ENCODE measurements around the gene STIMATE.

The STIMATE gene

GRCh38 chr3:52897130-52898122, at the start of gene STIMATE:
Gene STIMATE, minus strand, starts transcription at chr3:52897548. Its CDS starts 98 bp downstream, at chr3:52897450.
- peak; percentile 81 for DNase-seq

- no peak for DNase-seq
Observed at GRCh38 chr3:52939600-52939999, 42.3 kb upstream of the STIMATE start.

GRCh38 chr3:52934630-52935530, 37.5 kb upstream of the STIMATE start:
- peak; percentile 38 to 43 for DNase-seq

- DNase-seq: no peak
Observed at GRCh38 chr3:52931889-52932288, 34.5 kb upstream of the STIMATE start.

GRCh38 chr3:52931328-52931727, 34.0 kb upstream of the STIMATE start:
- DNase-seq: no peak

- no peak for DNase-seq
Observed at GRCh38 chr3:52930748-52931147, 33.4 kb upstream of the STIMATE start.

GRCh38 chr3:52926554-52926953, 29.2 kb upstream of the STIMATE start:
- DNase-seq: no peak

- no peak for DNase-seq
Observed at GRCh38 chr3:52925405-52926313, 28.3 kb upstream of the STIMATE start.

- DNase-seq: no peak
Observed at GRCh38 chr3:52923963-52924362, 26.6 kb upstream of the STIMATE start.

- DNase-seq: no peak
Observed at GRCh38 chr3:52920841-52921240, 23.5 kb upstream of the STIMATE start.

GRCh38 chr3:52917044-52917443, 19.7 kb upstream of the STIMATE start:
- DNase-seq: no peak

- DNase-seq: no peak
Observed at GRCh38 chr3:52915294-52915693, 17.9 kb upstream of the STIMATE start.

- no peak for DNase-seq
Observed at GRCh38 chr3:52912885-52913731, 15.8 kb upstream of the STIMATE start.

- DNase-seq: no peak
Observed at GRCh38 chr3:52910823-52911222, 13.5 kb upstream of the STIMATE start.

GRCh38 chr3:52907497-52907896, 10.1 kb upstream of the STIMATE start:
- DNase-seq: no peak

- DNase-seq: no peak
Observed at GRCh38 chr3:52904552-52904951, 7.2 kb upstream of the STIMATE start.

- DNase-seq: no peak
Observed at GRCh38 chr3:52904000-52904399, 6.7 kb upstream of the STIMATE start.

- DNase-seq: no peak
Observed at GRCh38 chr3:52896613-52897012, 735 bp downstream of the STIMATE start.

GRCh38 chr3:52896151-52896550, 1.2 kb downstream of the STIMATE start:
- DNase-seq: no peak

GRCh38 chr3:52895418-52895817, 1.9 kb downstream of the STIMATE start:
- DNase-seq: no peak

- no peak for DNase-seq
Observed at GRCh38 chr3:52894756-52895155, 2.6 kb downstream of the STIMATE start.

Data from activated CD4-positive, alpha-beta T cell treated with anti-CD3 and anti-CD28 coated beads, Interleukin-2, amount 50 U/mL, for 4 hours (primary cell).